ACC112 (cell line): ENCODE measurements around the gene SYT8.
A peak's percentile ranks its signal among the peaks of the same experiment; 100 is the strongest.

ENCODE experiments used
- H2AFZ ChIP-seq: fragments of 200-600 bp; sonication (generic); one replicate; pipeline ENCODE4 v1.6.0; 2017; ENCODE audit warnings: antibody characterized with exemption, low read length; ENCODE audit not compliant: unreplicated experiment
- H3K27ac ChIP-seq: fragments of 200-600 bp; sonication (generic); 2 replicates; pipeline ENCODE4 v1.5.1; 2014; ENCODE audit warnings: low read depth, mild to moderate bottlenecking, antibody characterized with exemption, low read length, moderate library complexity
- H3K27me3 ChIP-seq: fragments of 200-600 bp; sonication (generic); 2 replicates; pipeline ENCODE4 v1.6.1; 2014; ENCODE audit warnings: mild to moderate bottlenecking, antibody characterized with exemption, low read length, moderate library complexity, mixed read lengths; ENCODE audit not compliant: insufficient read depth
- H3K36me3 ChIP-seq: fragments of 200-600 bp; sonication (generic); 2 replicates; pipeline ENCODE4 v1.6.1; 2016; ENCODE audit warnings: mild to moderate bottlenecking, antibody characterized with exemption, low read length, moderate library complexity, mixed read lengths; ENCODE audit not compliant: insufficient read depth
- H3K4me1 ChIP-seq: fragments of 200-600 bp; sonication (generic); one replicate; pipeline ENCODE4 v1.6.1; 2016; ENCODE audit warnings: low read length, mixed read lengths; ENCODE audit not compliant: insufficient read depth, unreplicated experiment, control insufficient read depth
- H3K4me3 ChIP-seq: fragments of 200-600 bp; sonication (generic); 2 replicates; pipeline ENCODE4 v1.5.1; 2014; ENCODE audit warnings: mild to moderate bottlenecking, low read depth, low read length
- H3K79me2 ChIP-seq: fragments of 200-600 bp; sonication (generic); one replicate; pipeline ENCODE4 v1.6.0; 2016; ENCODE audit warnings: low read length; ENCODE audit not compliant: control insufficient read depth, unreplicated experiment, insufficient read depth

SYT8 gene

GRCh38 chr11:1864831-1865665 is 30.3 kb downstream of the SYT8 start:
- H3K4me3 ChIP-seq = no peak overlapping the region
- H2AFZ ChIP-seq = no peak overlapping the region
- peak overlapping the region; percentile 89; the same call in 1 of the 2 replicates for H3K27ac ChIP-seq
- no peaks in the 10 kb centered on the region for H3K79me2 ChIP-seq
- no peaks in the 10 kb centered on the region for H3K36me3 ChIP-seq
- H3K27me3 ChIP-seq = peaks cover 17% of the 10 kb centered on the region
- H3K4me1 ChIP-seq = peaks cover 41% of the 10 kb centered on the region

- Histone ChIP-seq H3K27ac (no peak overlapping the region), H3K4me3 (no peak overlapping the region), H2AFZ (no peak overlapping the region), H3K36me3 (no peaks in the 10 kb centered on the region), H3K79me2 (no peaks in the 10 kb centered on the region), H3K27me3 (peaks cover 26% of the 10 kb centered on the region), H3K4me1 (peaks cover 41% of the 10 kb centered on the region)
Observed at GRCh38 chr11:1866226-1866625, 31.4 kb downstream of the SYT8 start.

GRCh38 chr11:1866776-1867175 is 32.0 kb downstream of the SYT8 start:
- no peak overlapping the region for H2AFZ ChIP-seq
- H3K27ac ChIP-seq = no peak overlapping the region
- H3K36me3 ChIP-seq = no peaks in the 10 kb centered on the region
- H3K4me1 ChIP-seq = peaks cover 41% of the 10 kb centered on the region
- H3K27me3 ChIP-seq = peaks cover 26% of the 10 kb centered on the region
- no peak overlapping the region for H3K4me3 ChIP-seq
- H3K79me2 ChIP-seq = no peaks in the 10 kb centered on the region

- peaks cover 26% of the 10 kb centered on the region for H3K27me3 ChIP-seq
- peaks cover 41% of the 10 kb centered on the region for H3K4me1 ChIP-seq
- no peaks in the 10 kb centered on the region for H3K79me2 ChIP-seq
Observed at GRCh38 chr11:1867381-1867780, 32.6 kb downstream of the SYT8 start.

GRCh38 chr11:1868056-1868635 is 33.4 kb downstream of the SYT8 start:
- Histone ChIP-seq H3K27me3 (peaks cover 26% of the 10 kb centered on the region), H3K36me3 (no peaks in the 10 kb centered on the region), H3K27ac (no peak overlapping the region), H2AFZ (no peak overlapping the region), H3K4me3 (no peak overlapping the region), H3K4me1 (peaks cover 36% of the 10 kb centered on the region), H3K79me2 (no peaks in the 10 kb centered on the region)

More at GRCh38 chr11:1867381-1867780, 32.6 kb downstream of the SYT8 start:
- H3K4me3 ChIP-seq = no peak overlapping the region
- H2AFZ ChIP-seq = no peak overlapping the region
- no peak overlapping the region for H3K27ac ChIP-seq
- no peaks in the 10 kb centered on the region for H3K36me3 ChIP-seq

GRCh38 chr11:1868636-1869291 is 34.0 kb downstream of the SYT8 start:
- H2AFZ ChIP-seq = no peak overlapping the region
- no peaks in the 10 kb centered on the region for H3K36me3 ChIP-seq
- H3K27me3 ChIP-seq = peaks cover 26% of the 10 kb centered on the region
- no peak overlapping the region for H3K4me3 ChIP-seq
- H3K27ac ChIP-seq = no peak overlapping the region
- no peaks in the 10 kb centered on the region for H3K79me2 ChIP-seq
- peaks cover 32% of the 10 kb centered on the region for H3K4me1 ChIP-seq

GRCh38 chr11:1869427-1870325 is 34.9 kb downstream of the SYT8 start:
- Histone ChIP-seq H3K27ac (no peak overlapping the region), H3K4me3 (no peak overlapping the region), H2AFZ (no peak overlapping the region), H3K36me3 (no peaks in the 10 kb centered on the region), H3K4me1 (peaks cover 23% of the 10 kb centered on the region), H3K79me2 (no peaks in the 10 kb centered on the region), H3K27me3 (peaks cover 26% of the 10 kb centered on the region)

GRCh38 chr11:1870326-1870696 is 35.5 kb downstream of the SYT8 start:
- no peaks in the 10 kb centered on the region for H3K79me2 ChIP-seq
- H3K36me3 ChIP-seq = no peaks in the 10 kb centered on the region
- peaks cover 26% of the 10 kb centered on the region for H3K27me3 ChIP-seq
- no peak overlapping the region for H3K27ac ChIP-seq
- no peak overlapping the region for H2AFZ ChIP-seq
- peak overlapping the region; percentile 56; the same call in 1 of the 2 replicates for H3K4me3 ChIP-seq
- peaks cover 20% of the 10 kb centered on the region for H3K4me1 ChIP-seq

GRCh38 chr11:1870721-1871466 is 36.1 kb downstream of the SYT8 start:
- peaks cover 26% of the 10 kb centered on the region for H3K27me3 ChIP-seq
- H3K4me1 ChIP-seq = peaks cover 22% of the 10 kb centered on the region
- H3K4me3 ChIP-seq = peak overlapping the region; percentile 56
- no peak overlapping the region for H3K27ac ChIP-seq
- no peaks in the 10 kb centered on the region for H3K79me2 ChIP-seq
- H2AFZ ChIP-seq = no peak overlapping the region
- no peaks in the 10 kb centered on the region for H3K36me3 ChIP-seq
